AG09309 (cell line): ENCODE results near the gene KIRREL1.

Source experiments
- DNase-seq: peaks from one replicate; pipeline ENCODE4 v3.0.0-alpha.2; 2010; ENCODE audit warnings: low read depth
- H3K4me3 ChIP-seq: 2 replicates; pipeline ENCODE4 v1.5.1; 2011; ENCODE audit warnings: mild to moderate bottlenecking, low read depth, low read length, moderate library complexity; ENCODE audit not compliant: control insufficient read depth
- CTCF ChIP-seq: IDR thresholded peaks from 2 replicates; pipeline ENCODE4 v1.5.1; 2011; ENCODE audit warnings: mild to moderate bottlenecking, low read depth, low read length, inconsistent platforms; ENCODE audit not compliant: insufficient read depth, control insufficient read depth; ENCODE audit errors: missing control alignments

KIRREL1 gene

GRCh38 chr1:158019171-158019868 is 25.9 kb downstream of the KIRREL1 start:
- H3K4me3 ChIP-seq: peak overlapping the region; percentile 3; the same call in 1 of the 2 replicates
- DNase-seq: peak; percentile 79

DNA sequence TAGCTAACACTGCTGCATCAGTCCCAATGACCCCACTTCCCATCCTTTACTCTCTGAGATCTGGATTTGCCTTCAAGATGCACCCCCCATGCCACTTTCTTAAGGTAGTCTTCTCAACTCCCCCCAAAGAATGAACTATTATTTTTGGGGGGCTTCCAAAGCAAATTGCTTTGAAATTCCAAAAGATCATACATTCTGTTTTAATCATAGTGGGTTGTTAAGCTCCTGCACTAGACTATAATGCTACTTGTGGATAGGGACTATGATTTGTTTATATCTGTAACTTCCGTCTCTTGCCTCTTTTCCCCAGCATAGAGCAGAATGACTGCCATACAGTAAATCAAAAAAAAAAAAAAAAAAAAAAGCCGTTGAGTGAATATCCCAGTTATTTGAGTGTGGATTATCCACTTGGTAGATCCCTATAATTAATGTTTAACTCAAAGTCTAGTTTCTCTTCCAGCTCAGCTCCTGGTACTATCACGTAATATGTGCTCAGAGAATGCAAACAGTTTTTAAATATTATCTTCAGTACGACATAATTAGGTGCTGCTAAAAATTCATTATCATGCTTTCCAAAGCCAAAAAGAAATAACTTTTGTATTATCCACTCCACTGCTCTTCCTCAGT is 26.9 kb downstream of the KIRREL1 start:
- peak overlapping the region; percentile 3; the same call in 1 of the 2 replicates for H3K4me3 ChIP-seq
- TF ChIP-seq CTCF: no peak

More at GRCh38 chr1:158019171-158019868, 25.9 kb downstream of the KIRREL1 start:
- no peak for TF ChIP-seq CTCF

DNA sequence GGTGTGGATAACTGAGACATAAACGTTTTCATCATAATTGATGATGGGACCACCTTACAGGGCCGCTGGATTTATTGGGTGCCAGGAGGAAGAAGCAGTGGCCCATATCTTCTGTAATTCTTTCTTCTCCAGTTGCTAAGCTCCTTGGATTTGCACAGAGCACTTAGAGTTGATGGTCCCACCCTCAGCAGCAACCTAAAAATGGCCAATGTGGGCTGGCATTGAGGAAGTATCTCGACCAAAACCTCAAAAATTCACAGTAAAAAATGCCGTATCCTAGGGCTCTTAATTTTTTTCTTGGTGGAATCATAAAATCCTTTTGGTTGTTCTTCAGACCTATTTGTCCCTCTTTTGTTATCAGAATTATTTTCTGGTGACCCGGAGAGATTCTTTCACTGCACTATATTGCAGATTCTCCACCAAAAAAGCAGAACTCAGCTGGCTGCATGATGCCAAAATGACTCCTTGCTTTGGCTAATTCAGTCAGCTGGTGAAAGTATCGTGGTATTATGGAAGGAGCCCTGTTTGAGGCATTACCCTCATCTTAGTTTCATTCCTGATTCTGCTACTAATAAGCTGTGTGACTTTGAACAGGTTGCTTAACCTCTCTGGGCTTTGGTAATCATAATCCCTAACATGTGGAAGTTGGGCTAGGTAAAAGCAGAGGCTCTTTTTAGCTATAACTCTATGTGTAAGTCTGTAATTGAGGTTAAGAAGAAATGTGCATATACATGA is 27.6 kb downstream of the KIRREL1 start:
- H3K4me3 ChIP-seq: no peak overlapping the region
- TF ChIP-seq CTCF: no peak
- DNase-seq: no peak

More for the DNA sequence above, 26.9 kb downstream of the KIRREL1 start:
- DNase-seq: no peak

GRCh38 chr1:158021721-158022120 is 28.3 kb downstream of the KIRREL1 start:
- DNase-seq: no peak
- H3K4me3 ChIP-seq: no peak overlapping the region
- no peak for TF ChIP-seq CTCF

- DNase-seq: no peak
These were observed 29.3 kb downstream of the KIRREL1 start for GRCh38 chr1:158022554-158023312.

More at GRCh38 chr1:158022554-158023312, 29.3 kb downstream of the KIRREL1 start:
- no peak overlapping the region for H3K4me3 ChIP-seq
- TF ChIP-seq CTCF: no peak
